K562 (cell line): ENCODE data around the gene SLCO2B1. TPM values are rescaled to one million over a fixed set of nuclear protein-coding genes. Genes with fewer than 3 reads are reported as not detected.

Source experiments
- ATAC-seq: fragments of 200-7000 bp; cut with Tn5 transposase; 3 replicates; pipeline ENCODE4 v1.9.1; 2020; ENCODE audit warnings: moderate library complexity
- BruUV-seq: library from RNA; stranded (reverse); fragments of 400-500 nt; replicated peaks from 2 replicates; lab custom pipeline; 2021; lab: Mats Ljungman, UMichigan
- CTCF ChIA-PET: fragments of 300-600 bp; formaldehyde crosslinking; extraction: SDS; loops from one replicate; lab custom pipeline; 2021; ENCODE audit warnings: low intra/inter-chr PET ratio; lab: Yijun Ruan, JAX
- POLR2A ChIA-PET: fragments of 300-600, 350-650 bp; sonication (Branson Sonifier 250); formaldehyde crosslinking; extraction: SDS; loops from one replicate; lab custom pipeline; 2021; ENCODE audit warnings: antibody characterized with exemption, inconsistent platforms; lab: Yijun Ruan, JAX
- DNase-seq, 4 experiments: peaks; one replicate each; pipeline versions ENCODE4 v3.0.0 to v3.0.0-alpha.2; 2011 to 2018; ENCODE audit warnings: low spot score in 3 of 4, mixed read lengths in 3 of 4; ENCODE audit errors: extremely low read depth in 1 of 4
- FAIRE-seq: peaks from 2 replicates; lab custom pipeline; 2011; peaks lifted over from hg19 to GRCh38; lab: Jason Lieb, UNC
- H2AFZ ChIP-seq: 2 replicates; pipeline ENCODE4 v1.6.0; 2011; ENCODE audit warnings: low read depth, low read length, control low read depth, inconsistent platforms
- H3K27ac ChIP-seq: fragments of 200-600 bp; 3 replicates; pipeline ENCODE4 v1.8.0; 2011; ENCODE audit warnings: low read depth, mild to moderate bottlenecking, control low read depth, inconsistent platforms, low read length, moderate library complexity, mixed read lengths; ENCODE audit errors: extremely low read depth
- H3K27me3 ChIP-seq, 2 experiments: fragments of 300-600 bp in 1 of 2; 2 replicates in 1 of 2; 3 replicates in 1 of 2; pipeline versions ENCODE4 v1.6.0 to v1.8.0; 2011; ENCODE audit warnings: inconsistent platforms in 2 of 2, low read length in 2 of 2, mild to moderate bottlenecking in 1 of 2, mixed read lengths in 1 of 2, moderate library complexity in 1 of 2; ENCODE audit not compliant: control insufficient read depth in 2 of 2, insufficient read depth in 2 of 2
- H3K36me3 ChIP-seq: fragments of 300-600 bp; 3 replicates; pipeline ENCODE4 v1.8.0; 2011; ENCODE audit warnings: mild to moderate bottlenecking, low read length, inconsistent platforms; ENCODE audit not compliant: control insufficient read depth, insufficient read depth
- H3K4me1 ChIP-seq, 2 experiments: fragments of 200-600 bp in 1 of 2; replicated peaks in 1 of 2; 2 replicates in 1 of 2; 3 replicates in 1 of 2; pipeline versions ENCODE4 v1.5.1 to v1.8.0; 2011; ENCODE audit warnings: inconsistent platforms in 2 of 2, low read length in 2 of 2, mild to moderate bottlenecking in 1 of 2, mixed read lengths in 1 of 2, moderate library complexity in 1 of 2; ENCODE audit not compliant: control insufficient read depth in 2 of 2, insufficient read depth in 2 of 2
- H3K4me2 ChIP-seq: 2 replicates; pipeline ENCODE4 v1.6.1; 2011; ENCODE audit warnings: low read length, control low read depth, inconsistent platforms, mixed read lengths; ENCODE audit not compliant: insufficient read depth
- H3K4me3 ChIP-seq: fragments of 200-600 bp; sonication (generic), shearing (Covaris generic); 2 replicates; pipeline ENCODE4 v1.5.1; 2016; ENCODE audit warnings: control low read depth, inconsistent platforms
- H3K79me2 ChIP-seq: fragments of 200-600 bp; 3 replicates; pipeline ENCODE4 v1.8.0; 2011; ENCODE audit warnings: low read length, inconsistent platforms; ENCODE audit not compliant: control insufficient read depth, insufficient read depth
- H3K9ac ChIP-seq, 2 experiments: 2 replicates each; pipeline versions ENCODE4 v1.6.0 to v1.6.1; 2011; ENCODE audit warnings: low read depth in 2 of 2, low read length in 2 of 2, control low read depth in 1 of 2, inconsistent platforms in 1 of 2, mild to moderate bottlenecking in 1 of 2, mixed read lengths in 1 of 2; ENCODE audit not compliant: insufficient read depth in 1 of 2
- H3K9me1 ChIP-seq: one replicate; pipeline ENCODE4 v1.6.0; 2011; ENCODE audit warnings: inconsistent platforms, mild to moderate bottlenecking, low read length, moderate library complexity; ENCODE audit not compliant: control insufficient read depth, insufficient read depth
- H3K9me3 ChIP-seq: replicated peaks from 2 replicates; pipeline ENCODE4 v1.5.1; 2011; ENCODE audit warnings: low read depth, low read length, inconsistent platforms; ENCODE audit not compliant: control insufficient read depth, insufficient read depth
- H4K20me1 ChIP-seq: replicated peaks from 2 replicates; pipeline ENCODE4 v1.6.1; 2011; ENCODE audit warnings: low read length, inconsistent platforms, mixed read lengths; ENCODE audit not compliant: control insufficient read depth, insufficient read depth
- DMBX1 ChIP-seq: fragments of 250-450 bp; sonication (Bioruptor Pico); IDR thresholded peaks from 2 replicates; pipeline ENCODE4 v1.8.0; 2022; ENCODE audit warnings: inconsistent platforms, mild to moderate bottlenecking, moderate library complexity, borderline replicate concordance
- HDAC2 ChIP-seq: fragments of 450-650 bp; IDR thresholded peaks from 2 replicates; pipeline ENCODE4 v1.6.1; 2016; ENCODE audit warnings: mild to moderate bottlenecking
- POLR2AphosphoS5 ChIP-seq: IDR thresholded peaks from 2 replicates; pipeline ENCODE4 v1.6.1; 2011; ENCODE audit warnings: mild to moderate bottlenecking, low read depth, low read length, moderate library complexity; ENCODE audit not compliant: control insufficient read depth, insufficient read depth
- ZKSCAN1 ChIP-seq: fragments of 150-350 bp; IDR thresholded peaks from 2 replicates; pipeline ENCODE4 v1.6.1; 2016; ENCODE audit warnings: low read depth, low read length
- WGBS: fragments of 100-300 bp; shearing (Covaris generic); methylation state at CpG from one replicate; pipeline ENCODE4 v1.1.6; 2016; ENCODE audit warnings: low coverage, mixed read lengths; ENCODE audit not compliant: insufficient coverage; ENCODE audit errors: missing lambda C conversion rate; 5-methylcytosine and 5-hydroxymethylcytosine counted together
- in situ Hi-C: fragments of 300-500 bp; cut with MboI; formaldehyde crosslinking; loops from 4 replicates; pipeline ENCODE4 v1.15.0; 2018; ENCODE audit warnings: inconsistent platforms, mixed read lengths
- intact Hi-C: fragments of 100-400 bp; cut with micrococcal nuclease; formaldehyde crosslinking; loops from 2 replicates; pipeline ENCODE4 v1.14.2; 2022
- polyA plus RNA-seq, 8 experiments: library from polyadenylated mRNA; depleted of rRNA in 4 of 8; stranded (reverse) in 5 of 8; unstranded in 3 of 8; fragments of >200 nt; fragmentation: Nextera tagmentation in 2 of 8; fragmentation: Illumina TruSeq in 1 of 8; extraction: Ambion mirVana in 2 of 8; extraction: Trizol in 1 of 8; gene quantifications; 2 replicates each; pipeline versions ENCODE4 v1.2.1 to v1.2.3, GENCODE V29; 2011 to 2014; ENCODE audit warnings: inconsistent platforms in 1 of 8, missing spikeins in 1 of 8
- total RNA-seq, 7 experiments: library from RNA; depleted of rRNA in 6 of 7; stranded (reverse); fragments of >200 nt in 6 of 7; fragmentation: Illumina TruSeq in 2 of 7; extraction: Trizol in 2 of 7; gene quantifications; 2 replicates each; pipeline versions ENCODE4 v1.2.1 to v1.2.3, GENCODE V29; 2011 to 2021; ENCODE audit warnings: low replicate concordance in 1 of 7

SLCO2B1 gene
- total and polyA plus RNA-seq, 9 of the 15 experiments (the other 6 are each of a cell fraction or from before 2014, with no cell fraction given): 0.70 to 14.7 (median 7.6) TPM

- Histone ChIP-seq H3K4me1 (peaks cover 3 to 14% of the 10 kb centered on the region in 2 experiments; a peak in 3 of 5 replicates), H3K36me3 (no peaks in the 10 kb centered on the region), H3K27ac (no peak overlapping the region), H3K4me2 (no peak overlapping the region), H3K79me2 (no peaks in the 10 kb centered on the region), H2AFZ (no peak overlapping the region), H3K9me1 (peaks cover 4% of the 10 kb centered on the region), H3K27me3 (peaks cover 21 to 25% of the 10 kb centered on the region in 2 experiments), H4K20me1 (peaks cover 5% of the 10 kb centered on the region), H3K4me3 (no peak overlapping the region), H3K9ac (no peak overlapping the region), H3K9me3 (no peaks in the 10 kb centered on the region)
- ChIA-PET CTCF (interaction anchor here (1.0 kb wide), 2 partner anchors 32 to 223 kb away, joined by 3 to 5 read pairs; no protein-coding TSS in a partner anchor), POLR2A (interaction anchor here (0.6 to 1.3 kb wide), 4 partner anchors 32 to 397 kb away, joined by 3 read pairs; no protein-coding TSS in a partner anchor)
- 11% methylated on average over 6 of the region's 7 CpGs for WGBS
- no TSS peak for BruUV-seq
- in situ Hi-C loops: loop anchor here (5.0 kb wide), 2 partner anchors 224 to 319 kb away; no protein-coding TSS in a partner anchor
- no peak for DNase-seq
- ATAC-seq: no peak
- FAIRE-seq: no peak
- no peak for TF ChIP-seq POLR2AphosphoS5
- TF ChIP-seq ZKSCAN1: 0 out of 2 replicates have a peak, but pooled peaks have one; percentile 46
- TF ChIP-seq HDAC2: no peak
- no peak for TF ChIP-seq DMBX1 (CRISPR knock-in tag)
- intact Hi-C loops: loop anchor here (5.0 to 10.0 kb wide), 2 partner anchors 39 to 541 kb away; no protein-coding TSS in a partner anchor
These were observed 95.2 kb downstream of the SLCO2B1 start for GRCh38 chr11:75246006-75246670.
